Aorta (tissue), 5 donors: ENCODE results near the gene REN. TPM values are rescaled to one million over a fixed set of nuclear protein-coding genes. Genes with fewer than 3 reads are reported as not detected.
A peak's percentile ranks its signal among the peaks of the same experiment; 100 is the strongest.

Source experiments
- ATAC-seq: fragments of 200-7000 bp; cut with Tn5 transposase; one replicate; pipeline ENCODE4 v1.9.1; 2022; ENCODE audit warnings: moderate library complexity; ENCODE audit not compliant: low FRiP score
- DNase-seq, 2 donors: peaks; one replicate each; pipeline ENCODE4 v3.0.0-alpha.2; 2020
- H3K27ac ChIP-seq, 2 donors: one replicate each; pipeline ENCODE4 v1.5.1; 2013; ENCODE audit warnings: low read length in 2 of 2, mild to moderate bottlenecking in 2 of 2, moderate library complexity in 2 of 2, control low read depth in 1 of 2, inconsistent platforms in 1 of 2, low read depth in 1 of 2
- H3K27me3 ChIP-seq, 2 donors: one replicate each; pipeline ENCODE4 v1.6.1; 2013; ENCODE audit warnings: control low read depth in 1 of 2, low read length in 1 of 2, mild to moderate bottlenecking in 1 of 2, moderate library complexity in 1 of 2; ENCODE audit not compliant: insufficient read depth in 2 of 2, control insufficient read depth in 1 of 2
- H3K36me3 ChIP-seq, 2 donors: one replicate each; pipeline ENCODE4 v1.6.1; 2013; ENCODE audit warnings: control low read depth in 1 of 2, low read length in 1 of 2, mild to moderate bottlenecking in 1 of 2; ENCODE audit not compliant: insufficient read depth in 2 of 2, control insufficient read depth in 1 of 2
- H3K4me1 ChIP-seq, 2 donors: one replicate each; pipeline ENCODE4 v1.6.1; 2013; ENCODE audit warnings: low read length in 2 of 2, control low read depth in 1 of 2, mild to moderate bottlenecking in 1 of 2, moderate library complexity in 1 of 2; ENCODE audit not compliant: insufficient read depth in 2 of 2, control insufficient read depth in 1 of 2
- H3K4me3 ChIP-seq, 2 donors: one replicate each; pipeline ENCODE4 v1.5.1; 2013; ENCODE audit warnings: low read length in 2 of 2, control low read depth in 1 of 2, mild to moderate bottlenecking in 1 of 2
- H3K9me3 ChIP-seq: one replicate; pipeline ENCODE4 v1.6.1; 2013; ENCODE audit warnings: mild to moderate bottlenecking, low read length; ENCODE audit not compliant: control insufficient read depth
- WGBS, 2 donors: extraction: QIAGEN DNeasy Blood & Tissue Kit; methylation state at CpG; one replicate each; pipeline ENCODE4 v1.1.7; 2013; 5-methylcytosine and 5-hydroxymethylcytosine counted together
- intact Hi-C, 2 donors: fragments of 100-400 bp; cut with DNase I; formaldehyde crosslinking; loops; one replicate each; pipeline versions ENCODE4 v1.14.2 to v1.15.0; 2022
- polyA plus RNA-seq, 2 donors: library from polyadenylated mRNA; stranded (reverse); fragments of 200-250 nt; gene quantifications; one replicate each; pipeline ENCODE4 v1.2.3, GENCODE V29; 2013
- total RNA-seq, 2 donors: library from RNA; stranded (reverse); fragmentation: NEBNext Ultra II Directional; extraction: Animal tissue kit (Norgen Biotek cat#: 25700); gene quantifications; one replicate each; pipeline ENCODE4 v1.2.1, GENCODE V29; 2021
- donor health status: healthy with polysubstance abuse.
- donor health status: Bipolar disorder and iron deficiency.
- donor health status: DM: no; HTN: no; CAD: no.
- donor health status: DM: no; HTN: no; CAD: no.
- donor health status: DM: yes; HTN: yes; CAD: no.

REN gene
- total and polyA plus RNA-seq, 4 donors = not detected

DNA sequence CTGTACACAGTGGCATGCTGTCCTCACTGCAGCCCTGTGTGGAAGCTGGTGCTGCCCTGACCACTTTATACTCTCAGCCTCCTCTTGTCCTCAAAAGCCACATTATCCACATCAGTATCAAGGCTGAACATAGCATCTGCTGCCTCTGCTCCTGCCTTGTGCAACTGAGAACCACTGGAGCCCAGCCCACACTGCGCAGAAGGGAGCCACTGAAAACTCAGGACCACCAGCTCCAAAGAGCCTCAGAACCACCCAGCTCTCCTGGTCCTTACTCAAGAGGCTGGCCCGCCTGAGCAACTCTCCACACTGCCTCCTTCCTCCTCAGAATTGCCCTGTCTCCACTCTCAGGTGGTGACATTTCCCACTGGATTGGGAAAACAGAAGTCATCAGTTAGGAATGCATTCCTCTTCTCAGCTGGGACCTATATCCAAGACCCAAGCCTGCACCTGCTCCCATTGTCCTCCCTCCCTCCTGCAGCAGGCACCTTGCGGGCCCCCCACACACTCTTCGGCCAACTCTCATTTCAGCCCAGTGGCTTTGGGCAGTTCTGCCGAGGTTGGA is 37.1 kb upstream of the REN start:
- intact Hi-C loops = no loop called here
- Histone ChIP-seq H3K27me3 (no peaks in the 10 kb centered on the region), H3K36me3 (no peaks in the 10 kb centered on the region), H3K27ac (no peak overlapping the region), H3K4me1 (no peaks in the 10 kb centered on the region), H3K9me3 (no peaks in the 10 kb centered on the region), H3K4me3 (no peak overlapping the region)
- ATAC-seq (no peak), DNase-seq (no peak)
- WGBS, 2 donors = 80 to 89% methylated on average over 5 of the region's 5 CpGs

DNA sequence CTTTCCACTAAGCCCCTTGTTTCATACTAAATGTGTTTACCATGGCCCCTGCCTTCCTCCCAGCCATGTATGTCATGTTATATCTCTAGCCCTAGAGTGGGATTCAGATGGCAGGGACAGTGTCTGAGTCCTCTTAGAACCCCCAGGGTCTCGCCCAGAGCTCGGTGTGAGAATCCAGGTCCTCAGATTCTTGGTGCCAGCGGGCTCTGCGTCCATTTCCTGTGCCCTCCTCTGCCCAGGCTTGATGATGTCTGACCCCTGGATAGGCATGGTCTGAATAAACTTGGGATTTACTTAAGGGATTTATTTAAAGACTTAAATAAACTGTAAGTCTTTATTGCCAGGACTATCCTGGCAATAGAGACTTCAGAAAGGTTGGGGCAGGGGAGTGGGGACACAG is 36.3 kb upstream of the REN start:
- Histone ChIP-seq H3K9me3 (no peaks in the 10 kb centered on the region), H3K4me3 (no peak overlapping the region), H3K27me3 (no peaks in the 10 kb centered on the region), H3K4me1 (no peaks in the 10 kb centered on the region), H3K36me3 (no peaks in the 10 kb centered on the region), H3K27ac (no peak overlapping the region)
- WGBS, 2 donors = 79 to 87% methylated on average over 4 of the region's 4 CpGs
- ATAC-seq = no peak
- intact Hi-C loops = no loop called here
- DNase-seq = no peak

GRCh38 chr1:204201348-204202040 is 35.4 kb upstream of the REN start:
- H3K36me3 ChIP-seq = no peaks in the 10 kb centered on the region
- no peaks in the 10 kb centered on the region for H3K4me1 ChIP-seq
- intact Hi-C loops = no loop called here
- no peaks in the 10 kb centered on the region for H3K27me3 ChIP-seq
- DNase-seq = peak in 1 of 2 donors; percentile 47
- ATAC-seq = no peak
- WGBS, 2 donors = 89 to 91% methylated on average over 12 of the region's 12 CpGs
- H3K9me3 ChIP-seq = no peaks in the 10 kb centered on the region
- no peak overlapping the region for H3K4me3 ChIP-seq
- no peak overlapping the region for H3K27ac ChIP-seq

- Histone ChIP-seq H3K27me3 (no peaks in the 10 kb centered on the region), H3K9me3 (no peaks in the 10 kb centered on the region), H3K36me3 (no peaks in the 10 kb centered on the region), H3K4me3 (no peak overlapping the region), H3K27ac (no peak overlapping the region), H3K4me1 (no peaks in the 10 kb centered on the region)
- DNase-seq (no peak), ATAC-seq (no peak)
- WGBS, 2 donors = 69 to 78% methylated on average over 9 of the region's 9 CpGs
- intact Hi-C loops = no loop called here
Measured at GRCh38 chr1:204199579-204199978, 33.4 kb upstream of the REN start.

GRCh38 chr1:204198348-204199340 is 32.5 kb upstream of the REN start:
- intact Hi-C loops = no loop called here
- Histone ChIP-seq H3K9me3 (no peaks in the 10 kb centered on the region), H3K27ac (no peak overlapping the region), H3K4me1 (no peaks in the 10 kb centered on the region), H3K27me3 (no peaks in the 10 kb centered on the region), H3K36me3 (no peaks in the 10 kb centered on the region), H3K4me3 (no peak overlapping the region)
- 54 to 59% methylated on average over 18 of the region's 18 CpGs for WGBS, 2 donors
- no peak for ATAC-seq
- no peak for DNase-seq

DNA sequence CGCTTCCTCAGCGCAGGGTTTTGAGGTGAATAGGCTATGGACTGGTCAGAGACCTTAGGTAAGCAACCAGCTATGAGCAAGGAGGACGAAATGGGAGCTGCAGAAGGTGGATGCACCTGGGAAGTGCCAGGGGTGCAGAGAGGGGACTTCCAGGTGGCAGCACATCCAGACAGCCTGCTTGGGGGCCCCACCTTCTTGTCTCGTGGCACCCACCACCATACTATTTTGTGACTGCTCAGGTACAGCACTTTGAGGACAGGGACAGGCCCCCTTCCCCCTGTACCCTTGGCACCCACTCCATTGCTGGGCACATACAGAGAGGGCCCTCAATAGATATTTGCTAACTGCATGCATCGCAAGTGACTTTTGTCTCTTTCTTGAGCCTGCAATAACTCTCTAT is 30.9 kb upstream of the REN start:
- no peak for DNase-seq
- no peaks in the 10 kb centered on the region for H3K4me1 ChIP-seq
- no peak overlapping the region for H3K4me3 ChIP-seq
- H3K27me3 ChIP-seq = no peaks in the 10 kb centered on the region
- ATAC-seq = no peak
- intact Hi-C loops = no loop called here
- WGBS, 2 donors = 84 to 89% methylated on average over 5 of the region's 5 CpGs
- H3K36me3 ChIP-seq = no peaks in the 10 kb centered on the region
- no peaks in the 10 kb centered on the region for H3K9me3 ChIP-seq
- H3K27ac ChIP-seq = no peak overlapping the region

DNA sequence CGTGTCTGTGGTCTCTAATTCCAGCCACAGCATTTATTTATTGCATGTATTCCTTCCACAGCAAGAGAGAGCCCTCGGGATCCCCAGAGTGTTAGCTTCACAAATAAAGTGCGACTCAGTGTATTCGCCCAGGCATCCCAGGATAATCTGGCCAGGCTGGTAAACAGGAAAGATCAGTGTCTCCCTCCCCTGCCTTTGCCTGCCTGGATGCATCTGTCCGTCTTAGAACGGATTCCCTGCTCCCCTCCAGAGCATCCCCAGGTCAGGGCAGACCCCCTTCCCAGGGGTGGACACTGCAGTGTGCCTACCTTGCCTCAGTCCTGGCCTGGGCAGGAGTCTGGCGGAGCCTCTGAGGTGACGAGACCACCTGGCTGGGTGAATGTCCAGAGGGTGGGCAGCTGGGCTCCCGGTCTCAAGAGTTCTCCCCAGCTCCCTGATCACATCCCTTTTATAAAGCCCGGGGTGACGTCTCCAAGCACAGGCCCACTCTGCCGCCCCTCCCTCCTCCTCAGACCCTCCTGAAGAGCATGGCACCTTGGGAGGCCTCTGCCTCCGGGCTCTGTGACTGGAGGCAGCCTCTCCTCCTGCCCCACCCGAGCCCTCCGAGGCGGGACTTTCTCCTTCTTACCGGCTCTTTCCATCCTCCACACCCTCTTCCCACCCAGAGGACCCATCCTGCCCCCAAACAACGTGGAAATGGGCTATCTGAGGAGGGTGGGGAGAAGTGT is 30.1 kb upstream of the REN start, which contains the start of gene KISS1:
TSS of gene KISS1 (minus strand) at position 424 of the 728 bp plus-strand sequence. CDS start 3,615 bp downstream, outside the sequence.
- ATAC-seq (no peak), DNase-seq (no peak)
- no peaks in the 10 kb centered on the region for H3K27me3 ChIP-seq
- WGBS, 2 donors = 46 to 51% methylated on average over 18 of the region's 18 CpGs
- no peak within 1 kb of the TSS for H3K4me3 ChIP-seq
- H3K27ac ChIP-seq = no peak within 1 kb of the TSS
- intact Hi-C loops = no loop called here
- no peaks in the 10 kb centered on the region for H3K36me3 ChIP-seq
- H3K4me1 ChIP-seq = no peaks in the 10 kb centered on the region
- H3K9me3 ChIP-seq = no peaks in the 10 kb centered on the region

GRCh38 chr1:204194771-204195170 is 28.6 kb upstream of the REN start:
- no peak overlapping the region for H3K4me3 ChIP-seq
- ATAC-seq (no peak), DNase-seq (no peak)
- H3K9me3 ChIP-seq = no peaks in the 10 kb centered on the region
- H3K4me1 ChIP-seq = no peaks in the 10 kb centered on the region
- H3K36me3 ChIP-seq = no peaks in the 10 kb centered on the region
- intact Hi-C loops = no loop called here
- no peak overlapping the region for H3K27ac ChIP-seq
- H3K27me3 ChIP-seq = no peaks in the 10 kb centered on the region
- WGBS, 2 donors = 75 to 77% methylated on average over 6 to 7 of the region's 7 CpGs
